GM08714 (cell line): ENCODE results near the gene CXCL10.

ENCODE experiments used
- H3K4me3 ChIP-seq: fragments of 200-500 bp; sonication (Bioruptor generic); 2 replicates; pipeline ENCODE4 v1.5.1; 2014; ENCODE audit warnings: mild to moderate bottlenecking, low read length, inconsistent platforms
- ZNF274 ChIP-seq: IDR thresholded peaks from 2 replicates; pipeline ENCODE4 v1.6.1; 2012; ENCODE audit warnings: mild to moderate bottlenecking, low read depth, low read length

CXCL10 gene

DNA sequence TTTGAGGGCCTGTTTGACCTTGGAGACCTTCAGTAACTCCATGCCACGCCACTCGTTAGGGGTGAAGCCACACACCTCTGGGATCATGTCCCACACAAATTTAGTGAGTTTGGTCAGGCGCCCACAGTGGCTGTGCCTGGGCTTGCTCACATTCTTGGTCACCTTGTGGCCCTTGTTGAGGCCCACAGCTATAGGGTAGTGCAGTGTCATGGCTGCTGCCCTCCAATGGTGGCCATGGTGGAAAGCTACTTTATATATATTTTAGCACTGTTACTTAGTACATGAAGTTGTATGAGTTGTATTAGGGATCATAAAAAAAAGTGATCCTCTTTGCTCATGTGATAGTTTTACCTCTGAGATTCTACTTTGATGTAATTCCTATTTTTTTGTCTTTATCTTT lies 13.6 kb upstream of the CXCL10 start:
- TF ChIP-seq ZNF274: no peak
- no peak overlapping the region for H3K4me3 ChIP-seq

GRCh38 chr4:76035799-76036380 lies 12.6 kb upstream of the CXCL10 start, which contains the start of gene CXCL11:
TSS of gene CXCL11 (minus strand) at chr4:76036070. CDS start at chr4:76035987, 83 bp downstream.
- TF ChIP-seq ZNF274: no peak

DNA sequence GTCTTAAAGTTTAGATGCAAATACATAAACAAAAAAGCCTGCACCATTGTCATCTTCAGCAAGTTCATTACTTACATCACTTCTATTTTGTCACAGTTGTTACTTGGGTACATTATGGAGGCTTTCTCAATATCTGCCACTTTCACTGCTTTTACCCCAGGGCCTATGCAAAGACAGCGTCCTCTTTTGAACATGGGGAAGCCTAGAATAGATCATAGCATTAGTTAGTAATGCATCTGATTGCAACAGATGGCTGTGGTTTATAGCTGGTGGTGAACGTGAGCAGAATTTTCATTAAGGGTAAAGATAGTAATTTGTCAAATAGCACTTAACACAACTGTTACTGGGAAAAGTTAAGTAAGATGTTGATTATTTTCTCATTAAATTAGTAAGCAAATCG lies 11.8 kb upstream of the CXCL10 start:
- no peak for TF ChIP-seq ZNF274
- H3K4me3 ChIP-seq: no peak overlapping the region

More at GRCh38 chr4:76035799-76036380, 12.6 kb upstream of the CXCL10 start, which contains the start of gene CXCL11:
- no peak within 1 kb of the TSS for H3K4me3 ChIP-seq

GRCh38 chr4:76029300-76029699 lies 6.0 kb upstream of the CXCL10 start:
- TF ChIP-seq ZNF274: no peak

DNA sequence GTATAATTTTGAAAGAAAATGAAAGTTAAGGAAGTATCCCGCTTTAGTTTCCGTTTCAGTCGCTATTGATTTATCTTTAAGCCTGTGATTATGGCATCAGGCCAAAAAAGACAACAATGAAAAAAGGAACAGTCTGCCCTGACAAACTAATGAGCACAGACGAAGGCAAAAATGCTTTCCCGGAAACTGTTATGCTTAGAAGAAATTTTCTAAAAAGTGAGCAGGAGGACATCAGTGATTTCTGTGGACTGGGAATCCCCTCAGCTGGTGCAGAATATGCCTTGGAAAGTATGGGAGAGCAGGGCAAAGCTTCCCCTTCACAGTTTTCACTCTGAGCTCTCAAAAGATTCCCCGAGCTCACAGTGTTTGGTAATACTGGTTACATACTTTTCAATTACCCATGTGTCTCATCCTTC lies 5.1 kb upstream of the CXCL10 start:
- H3K4me3 ChIP-seq: no peak overlapping the region
- TF ChIP-seq ZNF274: no peak

More at GRCh38 chr4:76029300-76029699, 6.0 kb upstream of the CXCL10 start:
- no peak overlapping the region for H3K4me3 ChIP-seq

- H3K4me3 ChIP-seq: no peak overlapping the region
- no peak for TF ChIP-seq ZNF274
Measured at GRCh38 chr4:76024065-76024464, 768 bp upstream of the CXCL10 start.

DNA sequence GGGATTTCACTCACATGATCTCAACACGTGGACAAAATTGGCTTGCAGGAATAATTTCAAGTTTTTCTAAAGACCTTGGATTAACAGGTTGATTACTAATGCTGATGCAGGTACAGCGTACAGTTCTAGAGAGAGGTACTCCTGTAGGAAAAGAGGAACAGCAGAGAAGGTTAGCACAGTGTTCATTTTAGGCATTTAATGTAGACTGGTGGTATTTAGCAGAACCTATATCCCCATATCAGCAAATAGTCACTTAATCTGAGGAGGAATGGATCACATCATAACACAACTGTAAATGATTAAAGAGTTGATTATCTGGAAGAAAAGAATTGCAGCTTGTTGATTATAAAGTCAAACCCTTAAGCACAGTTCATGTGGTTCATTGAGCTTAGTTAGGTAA lies 620 bp downstream of the CXCL10 start:
- H3K4me3 ChIP-seq: no peak overlapping the region

DNA sequence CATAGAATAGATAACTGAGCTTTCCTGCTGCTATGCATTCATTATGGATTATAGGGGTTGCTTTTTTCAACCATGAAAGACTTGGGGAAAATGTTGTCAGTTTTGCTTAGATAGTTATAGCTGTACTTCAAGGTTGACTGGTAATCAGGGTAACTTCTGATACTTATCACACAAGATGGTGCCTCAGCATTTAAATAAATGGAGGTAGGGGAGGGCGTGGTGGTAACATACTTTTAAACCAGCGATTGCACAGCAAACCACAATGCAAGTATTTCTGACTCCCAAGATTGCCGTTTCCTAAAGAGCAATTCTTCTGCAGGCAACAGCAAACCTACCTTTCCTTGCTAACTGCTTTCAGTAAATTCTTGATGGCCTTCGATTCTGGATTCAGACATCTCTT lies 1.3 kb downstream of the CXCL10 start:
- TF ChIP-seq ZNF274: no peak
- no peak overlapping the region for H3K4me3 ChIP-seq

More for the DNA sequence above, 620 bp downstream of the CXCL10 start:
- no peak for TF ChIP-seq ZNF274

DNA sequence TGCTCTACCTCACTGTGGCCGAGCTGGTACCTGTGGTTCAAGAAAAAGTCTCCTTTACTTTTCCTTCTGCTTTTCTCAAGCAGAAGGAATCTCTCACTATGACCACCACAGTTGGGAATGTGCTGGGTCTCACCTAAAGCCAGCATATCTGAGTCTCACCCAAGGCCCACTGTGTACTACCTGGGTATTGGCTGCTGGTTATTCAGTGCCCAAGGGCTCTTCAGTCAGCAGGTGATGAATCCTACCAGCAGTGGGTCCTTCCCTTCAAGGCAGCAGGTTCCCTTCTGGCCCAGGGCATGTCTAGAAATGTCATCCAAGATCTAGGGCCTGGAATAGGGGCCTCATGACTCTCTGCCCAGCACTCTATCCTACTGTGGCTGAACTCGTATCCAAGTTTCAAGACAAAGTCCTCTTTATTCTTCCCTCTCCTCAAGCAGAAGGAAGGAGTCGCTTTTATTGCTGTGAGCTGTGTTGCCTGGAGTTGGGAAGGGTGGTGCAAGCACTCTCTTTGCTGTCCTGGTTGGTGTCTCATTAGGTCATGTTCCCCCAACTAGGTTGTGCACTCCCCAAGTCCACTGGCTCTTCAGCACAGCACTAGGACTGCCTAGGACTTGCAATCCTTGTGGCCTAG lies 6.1 kb downstream of the CXCL10 start:
- no peak for TF ChIP-seq ZNF274
- H3K4me3 ChIP-seq: no peak overlapping the region

DNA sequence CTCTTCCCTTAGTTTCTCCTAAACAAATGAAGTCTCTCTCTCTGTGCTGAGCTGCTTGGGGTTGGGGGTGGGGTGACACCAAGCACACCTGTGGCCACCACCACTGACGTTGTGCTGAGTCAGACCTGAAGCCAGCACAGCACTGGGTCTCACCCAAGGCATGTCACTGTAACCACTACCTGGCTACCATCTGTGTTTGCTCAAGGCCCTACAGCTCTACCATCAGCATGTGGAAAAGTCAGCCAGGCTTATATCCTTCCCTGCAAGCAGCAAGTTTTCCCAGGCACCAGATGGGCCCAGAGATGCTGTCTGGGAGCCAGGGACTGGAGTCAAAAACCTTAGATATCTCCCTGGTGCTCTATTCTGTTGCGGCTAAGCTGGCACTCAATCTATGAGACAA lies 6.9 kb downstream of the CXCL10 start:
- no peak for TF ChIP-seq ZNF274
- H3K4me3 ChIP-seq: no peak overlapping the region

- no peak for TF ChIP-seq ZNF274
- H3K4me3 ChIP-seq: no peak overlapping the region
Measured at GRCh38 chr4:76013540-76013939, 9.8 kb downstream of the CXCL10 start.

GRCh38 chr4:76012388-76012801 lies 10.9 kb downstream of the CXCL10 start:
- no peak for TF ChIP-seq ZNF274
- H3K4me3 ChIP-seq: no peak overlapping the region

DNA sequence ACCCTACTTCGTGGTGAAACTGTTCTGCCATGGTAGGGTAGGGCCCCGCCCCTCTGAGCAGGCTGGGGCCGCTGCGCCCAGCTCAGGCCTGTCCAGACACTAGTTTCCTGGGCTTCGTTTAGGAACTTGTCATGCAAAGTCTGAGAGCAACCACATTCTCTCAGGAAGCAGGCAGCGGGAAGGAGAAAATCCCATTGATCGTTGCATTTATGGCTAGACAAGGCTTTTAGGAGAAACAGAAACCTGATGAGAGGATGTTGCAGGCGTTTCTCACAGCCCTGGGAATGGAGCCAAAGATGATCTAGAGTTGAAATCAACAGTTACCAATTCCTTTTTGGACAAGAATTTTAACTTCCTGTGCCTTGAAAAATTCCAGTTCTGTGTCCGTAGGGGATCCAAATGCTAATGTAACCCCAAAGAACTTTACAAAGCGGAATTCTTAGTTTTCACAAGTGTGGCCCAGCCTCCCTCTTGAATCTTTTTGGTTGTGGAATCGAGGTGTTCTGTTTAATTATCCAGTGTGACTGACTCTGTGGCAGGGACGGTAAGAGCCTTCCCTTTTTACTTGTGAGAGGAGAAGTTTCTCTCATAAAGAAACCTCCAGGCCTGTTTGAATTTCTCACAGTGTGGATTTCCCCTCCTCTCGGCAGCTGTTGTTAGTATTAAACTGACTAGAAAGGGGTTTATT lies 11.5 kb downstream of the CXCL10 start:
- H3K4me3 ChIP-seq: no peak overlapping the region
- TF ChIP-seq ZNF274: no peak

DNA sequence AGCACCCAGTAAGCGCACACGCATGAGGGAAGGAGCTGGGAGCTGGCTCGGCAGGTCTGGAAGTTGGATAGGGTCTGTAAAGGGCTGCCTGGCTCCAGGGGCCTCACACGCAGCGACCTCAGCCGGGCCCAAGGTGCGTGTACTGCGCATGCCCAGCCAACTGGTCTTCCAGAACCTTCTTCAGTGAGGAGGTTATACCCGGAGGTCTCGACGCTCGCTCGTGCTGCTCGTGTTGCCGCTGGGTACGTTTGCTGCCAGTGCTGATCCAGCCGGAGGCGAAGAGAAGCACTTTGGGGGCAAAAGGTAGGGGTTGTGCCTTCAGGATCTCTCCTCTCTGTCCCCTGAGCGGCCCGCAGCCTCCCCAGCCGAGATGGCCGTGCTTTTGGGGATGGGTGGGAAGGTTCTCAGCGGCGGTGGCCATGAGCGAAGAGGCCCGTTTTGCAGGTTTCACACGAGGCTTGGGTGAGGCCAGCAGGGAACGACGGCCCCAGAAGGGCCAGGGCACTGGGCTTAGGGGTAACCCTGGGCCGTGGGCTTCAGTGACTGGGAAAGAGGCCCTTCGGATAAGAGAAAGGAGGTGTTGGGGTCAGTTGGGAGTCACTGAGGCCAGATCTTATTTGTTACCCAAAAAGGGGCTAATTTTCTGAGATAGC lies 12.2 kb downstream of the CXCL10 start:
- H3K4me3 ChIP-seq: no peak overlapping the region
- TF ChIP-seq ZNF274: no peak
